BE2C (cell line): ENCODE measurements around the gene SENP7.
A peak's percentile ranks its signal among the peaks of the same experiment; 100 is the strongest.
"Not testable (repeated sequence)": the region's sequence is repeated elsewhere in the genome, so short reads cannot be mapped to it uniquely, and the experiment has no call there.

ENCODE experiments used
- DNase-seq: peaks from one replicate; pipeline ENCODE4 v3.0.0-alpha.2; 2020
- H3K27me3 ChIP-seq: fragments of 250-450 bp; sonication (Bioruptor Pico); 2 replicates; pipeline ENCODE4 v1.5.1; 2020; ENCODE audit warnings: mild to moderate bottlenecking
- H3K36me3 ChIP-seq: fragments of 250-450 bp; sonication (Bioruptor Pico); 2 replicates; pipeline ENCODE4 v1.5.1; 2020; ENCODE audit warnings: mild to moderate bottlenecking
- H3K4me1 ChIP-seq: fragments of 250-450 bp; sonication (Bioruptor Pico); 2 replicates; pipeline ENCODE4 v1.5.1; 2020
- H3K4me3 ChIP-seq: 2 replicates; pipeline ENCODE4 v1.5.1; 2011; ENCODE audit warnings: low read depth, low read length
- H3K9me3 ChIP-seq: fragments of 250-450 bp; sonication (Bioruptor Pico); 2 replicates; pipeline ENCODE4 v1.5.1; 2020
- CTCF ChIP-seq: IDR thresholded peaks from 2 replicates; pipeline ENCODE4 v1.5.1; 2012; ENCODE audit warnings: mild to moderate bottlenecking, low read depth, low read length

SENP7 gene

DNA sequence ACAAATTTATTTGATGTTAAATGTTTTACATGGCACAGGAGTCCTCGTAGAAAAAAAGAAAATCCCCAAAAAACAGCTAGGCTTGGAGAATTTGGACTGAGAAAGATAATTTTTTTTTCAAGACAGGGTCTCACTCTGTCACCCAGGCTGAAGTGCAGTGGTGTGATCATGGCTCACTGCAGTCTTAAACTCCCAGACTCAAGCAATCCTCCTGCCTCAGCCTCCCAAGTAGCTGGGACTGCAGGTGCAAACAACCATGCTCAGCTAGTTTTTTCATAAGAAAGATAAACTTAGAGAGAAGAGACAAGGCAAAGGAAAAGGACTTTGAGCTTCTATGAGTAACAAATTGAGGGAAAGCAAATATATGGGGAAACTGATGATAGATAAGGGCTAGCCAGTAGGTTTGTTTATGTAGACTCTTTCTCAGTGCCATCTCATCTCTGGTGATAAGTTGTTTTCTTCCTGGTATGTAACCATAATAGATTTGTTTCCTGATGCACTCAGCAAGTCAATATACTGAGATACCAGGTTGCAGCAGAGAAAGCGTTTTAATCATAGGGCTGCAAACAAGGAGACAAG, 35.6 kb upstream of the SENP7 start:
- no peak for TF ChIP-seq CTCF
- Histone ChIP-seq H3K4me1 (no peaks in the 10 kb centered on the region), H3K27me3 (no peaks in the 10 kb centered on the region), H3K9me3 (no peaks in the 10 kb centered on the region; the same call in none of the 2 replicates), H3K4me3 (no peak overlapping the region), H3K36me3 (no peaks in the 10 kb centered on the region)
- DNase-seq: no peak

- Histone ChIP-seq H3K4me1 (no peaks in the 10 kb centered on the region), H3K27me3 (no peaks in the 10 kb centered on the region), H3K4me3 (no peak overlapping the region), H3K36me3 (no peaks in the 10 kb centered on the region), H3K9me3 (no peaks in the 10 kb centered on the region; the same call in 1 of the 2 replicates)
- no peak for DNase-seq
- TF ChIP-seq CTCF: peak; percentile 21; the same call in 1 of the 2 replicates
Measured at GRCh38 chr3:101544161-101544850, 31.3 kb upstream of the SENP7 start.

DNA sequence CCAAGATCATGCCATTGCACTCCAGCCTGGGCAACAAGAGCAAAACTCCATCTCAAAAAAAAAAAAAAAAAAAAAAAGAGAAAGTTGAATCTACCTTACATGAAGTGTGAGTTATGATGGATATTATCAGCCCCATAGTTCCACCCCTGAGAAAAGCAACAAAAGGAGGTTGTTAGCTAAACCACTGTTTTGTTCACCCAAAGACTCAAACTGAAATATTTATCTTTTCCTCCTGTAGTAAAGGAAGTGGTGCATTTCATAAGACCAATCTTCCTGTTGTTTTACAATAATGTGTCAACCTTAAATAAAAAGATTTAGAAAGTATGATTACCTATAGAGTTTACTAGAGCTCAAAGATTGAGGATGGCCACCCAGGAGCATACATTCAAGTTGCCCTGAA, 29.9 kb upstream of the SENP7 start:
- Histone ChIP-seq H3K27me3 (no peaks in the 10 kb centered on the region), H3K4me3 (no peak overlapping the region), H3K9me3 (no peaks in the 10 kb centered on the region; the same call in 1 of the 2 replicates), H3K4me1 (no peaks in the 10 kb centered on the region), H3K36me3 (no peaks in the 10 kb centered on the region)
- TF ChIP-seq CTCF: no peak
- DNase-seq: no peak

GRCh38 chr3:101536955-101537354, 23.9 kb upstream of the SENP7 start:
- H3K9me3 ChIP-seq, H3K36me3 ChIP-seq, H3K4me1 ChIP-seq, H3K4me3 ChIP-seq, DNase-seq, H3K27me3 ChIP-seq: not testable (repeated sequence)

- no peak overlapping the region for H3K4me3 ChIP-seq
- no peaks in the 10 kb centered on the region for H3K36me3 ChIP-seq
- peaks cover 4% of the 10 kb centered on the region; the same call in 1 of the 2 replicates for H3K27me3 ChIP-seq
- no peak for TF ChIP-seq CTCF
- H3K9me3 ChIP-seq: no peaks in the 10 kb centered on the region
- DNase-seq: no peak
- H3K4me1 ChIP-seq: no peaks in the 10 kb centered on the region; the same call in none of the 2 replicates
Measured at GRCh38 chr3:101536266-101536665, 23.3 kb upstream of the SENP7 start.

GRCh38 chr3:101535221-101535620, 22.2 kb upstream of the SENP7 start:
- no peak for TF ChIP-seq CTCF
- H3K4me3 ChIP-seq: no peak overlapping the region
- DNase-seq: no peak
- H3K36me3 ChIP-seq: no peaks in the 10 kb centered on the region
- H3K27me3 ChIP-seq: peaks cover 4% of the 10 kb centered on the region; the same call in 1 of the 2 replicates
- no peaks in the 10 kb centered on the region for H3K9me3 ChIP-seq
- no peaks in the 10 kb centered on the region; the same call in none of the 2 replicates for H3K4me1 ChIP-seq
